HG02678 (cell line): ENCODE results near the gene TFEC.
"Not testable (repeated sequence)": the region's sequence is repeated elsewhere in the genome, so short reads cannot be mapped to it uniquely, and the experiment has no call there.

Experiments used
- ATAC-seq: cut with Tn5 transposase; IDR thresholded peaks from one replicate; pipeline ENCODE4 v1.9.1; 2021; ENCODE audit warnings: mild to moderate bottlenecking, moderate library complexity; ENCODE audit not compliant: unreplicated experiment

Gene TFEC

DNA sequence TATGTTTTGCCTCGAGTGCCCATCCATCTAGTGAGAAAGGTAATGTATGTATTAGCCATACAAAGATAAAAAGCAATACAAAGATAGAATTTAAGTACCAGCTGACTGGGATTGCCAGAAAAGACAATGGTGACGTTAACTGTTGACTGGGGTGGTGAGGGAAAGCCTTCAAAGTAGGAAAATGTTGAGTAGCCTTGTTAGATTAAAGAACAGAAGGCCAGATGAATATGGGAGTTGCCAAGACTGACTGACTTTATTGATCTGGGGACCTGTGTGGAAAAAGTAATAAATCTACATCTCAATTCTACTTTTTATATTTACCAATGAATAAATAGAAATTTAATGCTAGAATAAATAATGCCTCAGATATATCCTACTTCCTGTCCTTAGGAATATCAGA lies 97.7 kb downstream of the TFEC start:
- ATAC-seq: no peak

- ATAC-seq: not testable (repeated sequence)
Observed at GRCh38 chr7:115930184-115930583, 100.4 kb downstream of the TFEC start.

- ATAC-seq: not testable (repeated sequence)
Observed at GRCh38 chr7:115929736-115930135, 100.8 kb downstream of the TFEC start.

DNA sequence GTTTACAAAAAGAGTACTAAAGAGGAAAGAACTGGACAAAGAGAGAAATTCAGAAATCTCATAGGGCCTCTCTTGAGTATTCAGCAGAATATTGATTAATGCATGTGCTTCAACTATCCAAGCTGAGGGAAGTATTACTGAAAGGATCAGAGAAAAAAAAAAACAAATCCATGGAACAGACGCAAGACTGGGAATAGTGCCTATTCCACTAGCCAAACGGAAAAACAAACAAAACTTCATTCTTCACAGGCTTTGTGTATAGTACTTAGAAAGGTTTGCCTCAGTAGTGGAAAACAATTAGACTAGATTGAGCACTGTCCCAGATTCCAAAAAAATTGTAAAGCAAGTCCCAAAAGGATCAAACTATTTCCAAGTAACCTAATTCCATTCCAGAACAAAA lies 106.2 kb downstream of the TFEC start:
- no peak for ATAC-seq

DNA sequence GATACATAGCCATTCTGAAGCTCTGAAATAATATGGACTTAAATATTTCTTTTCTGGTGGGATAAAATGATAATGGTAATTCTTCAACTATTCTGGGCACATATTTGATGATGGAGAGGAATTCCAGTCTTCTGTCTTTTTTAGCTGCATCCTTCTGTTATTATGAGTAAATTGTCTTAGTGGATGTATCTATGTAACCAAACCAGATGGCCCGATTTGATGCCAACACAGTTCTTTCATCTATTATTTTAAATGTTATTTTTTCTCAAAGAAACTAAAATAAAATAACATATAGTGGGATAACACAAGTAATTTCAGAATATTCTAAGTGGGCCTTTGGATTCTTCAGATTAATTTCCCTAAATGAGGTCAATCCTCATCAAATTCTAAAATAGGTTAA lies 110.2 kb downstream of the TFEC start:
- no peak for ATAC-seq

- no peak for ATAC-seq
Observed at GRCh38 chr7:115914951-115915350, 115.6 kb downstream of the TFEC start.

GRCh38 chr7:115911465-115911864 lies 119.1 kb downstream of the TFEC start:
- ATAC-seq: no peak

DNA sequence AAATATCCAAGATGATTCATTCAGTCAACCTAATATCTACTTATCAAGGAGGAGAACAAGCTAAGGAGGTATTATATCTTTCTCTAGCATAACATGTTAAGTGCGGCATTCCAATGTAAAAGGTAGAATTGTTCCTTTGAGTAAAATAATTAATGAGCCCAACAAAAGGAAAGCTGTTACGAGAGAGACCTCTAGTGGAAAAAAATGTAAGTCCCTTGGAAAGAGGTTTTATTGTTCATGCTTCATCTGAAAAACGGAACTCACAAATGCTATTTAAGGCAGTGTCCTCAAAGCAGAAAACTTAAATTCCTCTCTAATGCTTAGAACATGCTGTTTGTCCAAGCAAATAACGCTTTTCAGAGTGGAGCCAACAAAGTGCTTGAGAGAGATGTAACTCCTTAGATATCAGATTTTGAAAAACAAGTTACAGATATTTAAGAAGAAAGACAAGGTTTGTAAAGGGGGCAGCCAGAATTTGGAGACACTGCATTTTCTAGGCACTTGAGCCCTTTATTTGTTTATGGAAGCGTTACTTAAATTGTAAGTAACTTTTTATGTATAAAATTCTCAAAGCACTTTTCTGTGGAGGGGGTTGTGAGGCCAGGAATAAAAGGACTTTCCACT lies 119.9 kb downstream of the TFEC start:
- ATAC-seq: peak; percentile 47

- ATAC-seq: no peak
Observed at GRCh38 chr7:115906731-115907130, 123.8 kb downstream of the TFEC start.

DNA sequence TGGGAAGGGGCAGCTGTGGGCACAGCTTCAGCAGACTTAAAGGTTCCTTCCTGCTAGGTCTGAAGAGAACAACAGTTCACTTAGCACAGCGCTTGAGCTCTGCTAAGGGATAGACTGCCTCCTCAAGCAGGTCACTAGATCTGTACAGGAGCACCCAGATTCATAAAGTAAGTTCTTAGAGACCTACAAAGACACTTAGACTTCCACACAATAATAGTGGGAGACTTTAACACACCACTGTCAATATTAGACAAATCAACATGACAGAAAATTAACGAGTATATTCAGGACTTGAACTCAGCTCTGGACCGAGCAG lies 140.9 kb downstream of the TFEC start:
- ATAC-seq: no peak

- no peak for ATAC-seq
Observed at GRCh38 chr7:115888981-115889668, 141.4 kb downstream of the TFEC start.

DNA sequence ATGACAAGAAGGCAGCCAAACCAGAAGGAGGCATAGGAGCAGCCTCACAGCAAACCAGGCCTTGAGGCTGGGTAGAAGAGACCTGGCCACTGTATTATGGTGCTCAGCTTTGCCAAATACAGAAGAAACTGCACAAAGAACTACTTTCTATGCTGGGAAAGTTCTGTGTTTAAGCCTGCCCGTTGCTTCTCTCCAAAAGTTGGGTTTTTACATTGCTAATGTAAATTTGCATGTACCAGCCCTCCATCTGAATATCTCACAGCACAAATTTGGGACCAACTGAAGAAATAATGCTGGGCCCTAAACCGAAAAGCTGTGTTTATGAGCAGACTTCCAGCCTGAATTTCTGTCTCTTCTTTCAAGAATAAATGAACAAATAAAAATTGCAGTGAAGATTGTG lies 145.0 kb downstream of the TFEC start:
- ATAC-seq: no peak
